ENCODE results near the gene ACTRT3. TPM values are rescaled to one million over a fixed set of nuclear protein-coding genes. Genes with fewer than 3 reads are reported as not detected.
"Not testable (repeated sequence)": the region's sequence is repeated elsewhere in the genome, so short reads cannot be mapped to it uniquely, and the experiment has no call there.

The ACTRT3 gene
- total and polyA plus RNA-seq, 4 donors: 1.0 to 3.2 (median 2.8) TPM

DNA sequence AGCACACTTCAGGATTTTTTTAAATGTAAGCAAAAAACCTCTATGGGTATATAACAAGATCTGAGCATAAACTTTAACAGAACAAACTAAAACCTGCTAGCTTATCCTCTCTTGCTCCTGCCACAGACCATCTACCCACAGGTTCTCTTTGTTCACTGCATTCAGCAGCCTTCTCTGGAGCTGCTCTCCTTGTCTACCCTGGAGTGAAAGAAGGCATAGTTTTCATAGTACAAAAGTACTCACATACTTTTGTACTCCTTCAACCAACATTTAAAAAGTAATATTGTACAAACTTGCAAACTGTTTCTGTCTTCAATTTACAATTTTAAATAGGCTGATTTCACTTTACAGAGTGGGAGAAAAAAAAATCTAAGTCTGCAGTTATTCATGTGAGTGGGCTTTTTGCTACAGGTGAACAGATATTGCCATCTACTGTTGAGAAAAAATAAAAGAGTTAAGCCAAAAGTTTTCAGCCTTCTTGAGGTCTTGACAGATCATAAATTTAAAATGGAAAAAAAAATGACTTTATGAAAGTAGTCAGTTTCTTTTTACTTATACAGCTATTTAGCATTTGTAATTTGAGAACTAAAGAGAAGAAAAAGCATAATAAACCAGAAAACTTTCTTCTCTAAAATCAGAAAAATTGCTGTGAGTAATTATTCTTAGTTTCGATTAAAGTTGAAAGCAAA is 24.9 kb downstream of the ACTRT3 start:
- Histone ChIP-seq H3K27ac (ENCODE audit: low read depth in 1 of 2, low read length in 1 of 2) (no peak overlapping the region), H3K36me3 (ENCODE audit: control insufficient read depth in 4 of 4, insufficient read depth in 4 of 4, low read length in 4 of 4) (no peaks in the 10 kb centered on the region), H3K9ac (ENCODE audit: insufficient read depth in 1 of 2, low read length in 2 of 2) (no peak overlapping the region), H3K4me1 (ENCODE audit: control insufficient read depth in 5 of 5, insufficient read depth in 5 of 5, low read length in 5 of 5) (peaks cover 0 to 4% (median 0%) of the 10 kb centered on the region in 5 donors), H3K27me3 (ENCODE audit: control insufficient read depth in 3 of 3, insufficient read depth in 3 of 3, low read length in 2 of 3) (no peaks in the 10 kb centered on the region), H3K4me3 (no peak overlapping the region), H3K9me3 (ENCODE audit: control insufficient read depth in 4 of 4, insufficient read depth in 3 of 4, low read length in 3 of 4) (no peaks in the 10 kb centered on the region)
- TF ChIP-seq, protein P1, sequence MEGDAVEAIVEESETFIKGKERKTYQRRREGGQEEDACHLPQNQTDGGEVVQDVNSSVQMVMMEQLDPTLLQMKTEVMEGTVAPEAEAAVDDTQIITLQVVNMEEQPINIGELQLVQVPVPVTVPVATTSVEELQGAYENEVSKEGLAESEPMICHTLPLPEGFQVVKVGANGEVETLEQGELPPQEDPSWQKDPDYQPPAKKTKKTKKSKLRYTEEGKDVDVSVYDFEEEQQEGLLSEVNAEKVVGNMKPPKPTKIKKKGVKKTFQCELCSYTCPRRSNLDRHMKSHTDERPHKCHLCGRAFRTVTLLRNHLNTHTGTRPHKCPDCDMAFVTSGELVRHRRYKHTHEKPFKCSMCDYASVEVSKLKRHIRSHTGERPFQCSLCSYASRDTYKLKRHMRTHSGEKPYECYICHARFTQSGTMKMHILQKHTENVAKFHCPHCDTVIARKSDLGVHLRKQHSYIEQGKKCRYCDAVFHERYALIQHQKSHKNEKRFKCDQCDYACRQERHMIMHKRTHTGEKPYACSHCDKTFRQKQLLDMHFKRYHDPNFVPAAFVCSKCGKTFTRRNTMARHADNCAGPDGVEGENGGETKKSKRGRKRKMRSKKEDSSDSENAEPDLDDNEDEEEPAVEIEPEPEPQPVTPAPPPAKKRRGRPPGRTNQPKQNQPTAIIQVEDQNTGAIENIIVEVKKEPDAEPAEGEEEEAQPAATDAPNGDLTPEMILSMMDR (IDR thresholded peaks at IDR 0.05; ENCODE audit: control extremely low read depth, extremely low read depth): no peak
- DNase-seq (peak in 2 of 3 donors; percentile 66 to 73), ATAC-seq (ENCODE audit: insufficient read depth, low FRiP score) (no peak)
- WGBS, 2 donors: 0% methylated on average over 1 of the region's 1 CpG

DNA sequence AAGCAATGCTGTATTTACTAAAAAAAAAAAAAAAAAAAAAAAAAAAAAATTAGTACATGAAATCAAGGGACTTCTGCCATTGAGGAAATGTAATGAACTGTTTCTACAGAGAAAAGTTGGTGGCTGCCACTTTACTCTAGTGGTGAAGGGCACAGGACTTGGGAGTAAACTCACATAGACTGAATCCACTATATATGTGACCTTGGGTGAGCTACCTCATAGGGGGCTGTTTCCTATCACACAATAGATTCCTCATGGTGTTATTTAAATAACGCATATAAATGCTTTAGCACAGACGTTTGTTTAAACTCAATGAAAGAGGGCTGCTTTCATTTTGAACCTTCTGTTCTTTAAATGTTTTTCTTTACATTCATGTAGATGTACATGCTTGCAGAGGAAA is 30.3 kb downstream of the ACTRT3 start:
- peaks cover 0 to 4% (median 0%) of the 10 kb centered on the region in 5 donors for H3K4me1 ChIP-seq (ENCODE audit: control insufficient read depth in 5 of 5, insufficient read depth in 5 of 5, low read length in 5 of 5)
- H3K9me3 ChIP-seq (ENCODE audit: control insufficient read depth in 4 of 4, insufficient read depth in 3 of 4, low read length in 3 of 4): peaks cover 0 to 4% (median 0%) of the 10 kb centered on the region in 4 donors
- H3K27ac ChIP-seq (ENCODE audit: low read depth in 1 of 2, low read length in 1 of 2): no peak overlapping the region
- 68 to 81% methylated on average over 2 of the region's 2 CpGs for WGBS, 2 donors
- no peak overlapping the region for H3K4me3 ChIP-seq
- no peaks in the 10 kb centered on the region for H3K27me3 ChIP-seq (ENCODE audit: control insufficient read depth in 3 of 3, insufficient read depth in 3 of 3, low read length in 2 of 3)
- TF ChIP-seq, protein P1 (IDR thresholded peaks at IDR 0.05; ENCODE audit: control extremely low read depth, extremely low read depth): no peak
- no peaks in the 10 kb centered on the region for H3K36me3 ChIP-seq (ENCODE audit: control insufficient read depth in 4 of 4, insufficient read depth in 4 of 4, low read length in 4 of 4)
- ATAC-seq (ENCODE audit: insufficient read depth, low FRiP score) (no peak), DNase-seq (no peak)
- no peak overlapping the region for H3K9ac ChIP-seq (ENCODE audit: insufficient read depth in 1 of 2, low read length in 2 of 2)

DNA sequence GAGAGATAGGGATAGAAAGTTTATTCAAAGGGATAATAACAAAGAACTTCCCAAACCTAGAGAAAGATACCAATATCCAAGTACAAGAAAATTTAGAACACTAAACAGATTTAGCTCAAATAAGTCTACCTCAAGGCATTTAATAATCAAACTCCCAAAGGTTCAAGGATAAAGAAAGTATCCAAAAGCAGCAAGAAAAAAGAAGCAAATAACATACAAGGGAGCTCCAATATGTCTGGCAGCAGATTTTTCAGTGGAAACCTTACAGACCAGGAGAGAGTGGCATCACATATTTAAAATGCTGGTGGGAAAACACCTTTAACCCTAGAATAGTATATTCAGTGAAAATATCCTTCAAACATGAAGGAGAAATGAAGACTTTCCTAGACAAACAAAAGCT is 37.5 kb downstream of the ACTRT3 start:
- H3K4me3 ChIP-seq; DNase-seq; H3K4me1 ChIP-seq (ENCODE audit: control insufficient read depth in 5 of 5, insufficient read depth in 5 of 5, low read length in 5 of 5); H3K27me3 ChIP-seq (ENCODE audit: control insufficient read depth in 3 of 3, insufficient read depth in 3 of 3, low read length in 2 of 3); H3K27ac ChIP-seq (ENCODE audit: low read depth in 1 of 2, low read length in 1 of 2); H3K9ac ChIP-seq (ENCODE audit: insufficient read depth in 1 of 2, low read length in 2 of 2); H3K36me3 ChIP-seq (ENCODE audit: control insufficient read depth in 4 of 4, insufficient read depth in 4 of 4, low read length in 4 of 4); ATAC-seq (ENCODE audit: insufficient read depth, low FRiP score): not testable (repeated sequence)
- peaks cover 0 to 13% (median 2%) of the 10 kb centered on the region in 4 donors for H3K9me3 ChIP-seq (ENCODE audit: control insufficient read depth in 4 of 4, insufficient read depth in 3 of 4, low read length in 3 of 4)

DNA sequence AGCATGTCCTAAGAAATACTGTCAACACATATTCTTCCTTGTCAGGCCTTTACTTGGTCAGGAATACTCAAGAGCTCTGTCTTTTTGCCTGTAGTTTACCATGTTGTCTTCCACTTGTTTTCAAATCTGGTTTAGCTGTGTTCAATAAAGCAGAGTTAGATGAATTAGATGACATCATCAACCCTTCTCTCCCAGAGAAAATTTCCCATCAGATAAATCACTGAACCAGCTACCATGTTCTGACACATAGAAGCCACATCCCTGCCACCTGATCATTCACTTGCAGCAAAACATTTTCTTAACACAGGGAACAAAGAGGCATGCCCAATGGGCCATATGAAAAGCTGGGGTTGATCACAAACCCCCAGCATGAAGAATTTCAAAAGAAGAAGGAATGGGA is 46.6 kb downstream of the ACTRT3 start:
- no peak for DNase-seq
- TF ChIP-seq, protein P1 (IDR thresholded peaks at IDR 0.05; ENCODE audit: control extremely low read depth, extremely low read depth): no peak
- H3K27me3 ChIP-seq (ENCODE audit: control insufficient read depth in 3 of 3, insufficient read depth in 3 of 3, low read length in 2 of 3): no peaks in the 10 kb centered on the region
- H3K27ac ChIP-seq (ENCODE audit: low read depth in 1 of 2, low read length in 1 of 2): no peak overlapping the region
- no peak overlapping the region for H3K4me3 ChIP-seq
- H3K9ac ChIP-seq (ENCODE audit: insufficient read depth in 1 of 2, low read length in 2 of 2): no peak overlapping the region
- H3K9me3 ChIP-seq (ENCODE audit: control insufficient read depth in 4 of 4, insufficient read depth in 3 of 4, low read length in 3 of 4): no peaks in the 10 kb centered on the region
- no peak for ATAC-seq (ENCODE audit: insufficient read depth, low FRiP score)
- H3K36me3 ChIP-seq (ENCODE audit: control insufficient read depth in 4 of 4, insufficient read depth in 4 of 4, low read length in 4 of 4): no peaks in the 10 kb centered on the region
- no peaks in the 10 kb centered on the region for H3K4me1 ChIP-seq (ENCODE audit: control insufficient read depth in 5 of 5, insufficient read depth in 5 of 5, low read length in 5 of 5)

DNA sequence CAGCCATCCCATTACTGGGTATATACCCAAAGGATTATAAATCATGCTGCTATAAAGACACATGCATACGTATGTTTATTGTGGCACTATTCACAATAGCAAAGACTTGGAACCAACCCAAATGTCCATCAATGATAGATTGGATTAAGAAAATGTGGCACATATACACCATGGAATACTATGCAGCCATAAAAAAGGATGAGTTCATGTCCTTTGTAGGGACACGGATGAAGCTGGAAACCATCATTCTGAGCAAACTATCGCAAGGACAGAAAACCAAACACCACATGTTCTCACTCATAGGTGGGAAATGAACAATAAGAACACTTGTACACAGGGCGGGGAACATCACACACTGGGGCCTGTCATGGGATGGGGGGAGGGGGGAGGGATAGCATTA is 50.9 kb downstream of the ACTRT3 start:
- WGBS, 2 donors: 84 to 94% methylated on average over 2 to 3 of the region's 4 CpGs
- DNase-seq: not testable (repeated sequence)

More for the DNA sequence above, 50.9 kb downstream of the ACTRT3 start:
- H3K36me3 ChIP-seq (ENCODE audit: control insufficient read depth in 4 of 4, insufficient read depth in 4 of 4, low read length in 4 of 4); H3K27ac ChIP-seq (ENCODE audit: low read depth in 1 of 2, low read length in 1 of 2); H3K27me3 ChIP-seq (ENCODE audit: control insufficient read depth in 3 of 3, insufficient read depth in 3 of 3, low read length in 2 of 3); ATAC-seq (ENCODE audit: insufficient read depth, low FRiP score); H3K4me3 ChIP-seq; H3K9me3 ChIP-seq (ENCODE audit: control insufficient read depth in 4 of 4, insufficient read depth in 3 of 4, low read length in 3 of 4); H3K9ac ChIP-seq (ENCODE audit: insufficient read depth in 1 of 2, low read length in 2 of 2); H3K4me1 ChIP-seq (ENCODE audit: control insufficient read depth in 5 of 5, insufficient read depth in 5 of 5, low read length in 5 of 5): not testable (repeated sequence)
